Left lobe of liver (tissue), 2 donors: ENCODE data around the gene ESPNL. TPM values are rescaled to one million over a fixed set of nuclear protein-coding genes. Genes with fewer than 3 reads are reported as not detected.

Experiments
- ATAC-seq: fragments of 200-7000 bp; cut with Tn5 transposase; one replicate; pipeline ENCODE4 v1.9.1; 2020; ENCODE audit warnings: mild to moderate bottlenecking, moderate library complexity
- DNase-seq: peaks from one replicate; pipeline ENCODE4 v3.0.0-alpha.2; 2020; ENCODE audit warnings: low spot score
- total RNA-seq: library from RNA; stranded (reverse); gene quantifications from one replicate; pipeline ENCODE4 v1.2.1, GENCODE V29; 2021
- donor health status: DM: no; HTN: no; CAD: no; lungs with moderate emphysema.
- donor health status: DM: no; HTN: yes; CAD: no.

The ESPNL gene
- total RNA-seq, 1 donor from 2014 or later, result 1.7 TPM

- ATAC-seq (peak; percentile 87), DNase-seq (peak; percentile 51)
These were observed 30.3 kb upstream of the ESPNL start for GRCh38 chr2:238069877-238070276.

DNA sequence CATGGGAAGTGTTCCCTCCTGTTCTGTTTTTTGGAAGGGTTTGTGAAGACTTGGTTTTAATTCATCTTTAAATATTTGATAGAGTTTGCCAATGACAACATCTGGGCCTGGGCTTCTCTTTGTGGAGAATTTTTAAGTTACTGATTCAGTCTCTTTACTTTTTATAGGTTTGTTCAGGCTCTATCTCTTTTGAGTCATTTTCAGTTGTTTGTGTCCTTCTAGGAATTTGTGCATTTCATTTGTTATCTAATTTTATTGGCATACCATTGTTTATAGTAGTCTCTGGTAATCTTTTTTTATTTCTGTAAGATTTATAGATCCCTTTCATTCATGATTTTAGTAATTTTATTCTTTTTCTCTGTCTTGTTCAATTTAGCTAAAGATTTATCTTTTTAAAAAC, 24.7 kb upstream of the ESPNL start:
- ATAC-seq (no peak), DNase-seq (no peak)

- ATAC-seq (no peak), DNase-seq (peak; percentile 8)
These were observed 22.8 kb upstream of the ESPNL start for GRCh38 chr2:238077292-238077691.

DNA sequence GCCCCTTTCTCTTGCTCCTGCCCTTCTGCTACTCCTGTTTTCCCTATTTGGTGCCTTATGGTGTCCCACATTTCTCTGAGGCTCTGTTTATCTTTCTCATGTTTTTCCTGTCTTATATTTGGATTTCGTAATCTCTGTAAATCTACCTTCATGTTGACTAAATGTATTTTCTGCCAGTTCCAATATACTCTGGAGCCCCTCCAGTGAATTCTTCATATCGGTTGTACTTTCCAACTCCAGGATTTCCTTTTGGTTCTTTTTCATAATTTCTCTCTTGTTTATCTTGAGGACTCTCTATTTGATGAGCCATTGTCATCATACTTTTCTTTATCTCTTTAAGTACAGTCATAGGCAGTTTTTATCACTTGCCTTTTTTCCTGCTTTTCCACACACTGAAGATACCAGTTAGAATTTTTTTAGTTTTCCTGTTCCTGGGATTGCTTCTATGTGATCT, 20.2 kb upstream of the ESPNL start:
- ATAC-seq, result peak; percentile 83
- peak; percentile 29 for DNase-seq

DNA sequence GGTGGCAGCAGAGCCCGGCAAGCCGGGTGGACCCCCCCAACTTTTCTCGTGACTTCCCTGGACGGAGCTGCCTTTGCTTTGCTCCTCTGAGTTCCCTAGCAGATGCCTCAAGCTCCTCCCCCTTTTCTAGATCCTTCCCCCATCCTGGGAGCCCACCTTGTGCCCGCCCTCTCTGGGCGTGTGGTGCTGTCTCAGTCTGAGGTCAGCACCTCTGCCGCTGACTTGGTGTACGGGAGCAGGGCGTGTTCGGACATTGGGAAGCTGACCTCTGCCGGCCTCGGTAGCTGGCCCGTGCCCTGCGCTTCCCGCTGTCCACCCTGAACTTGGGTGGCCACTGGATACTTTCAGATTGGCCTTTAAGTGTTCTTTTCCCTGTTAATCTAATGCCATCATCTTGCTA, 19.6 kb upstream of the ESPNL start:
- DNase-seq, result peak; percentile 46
- peak; percentile 19 for ATAC-seq

DNA sequence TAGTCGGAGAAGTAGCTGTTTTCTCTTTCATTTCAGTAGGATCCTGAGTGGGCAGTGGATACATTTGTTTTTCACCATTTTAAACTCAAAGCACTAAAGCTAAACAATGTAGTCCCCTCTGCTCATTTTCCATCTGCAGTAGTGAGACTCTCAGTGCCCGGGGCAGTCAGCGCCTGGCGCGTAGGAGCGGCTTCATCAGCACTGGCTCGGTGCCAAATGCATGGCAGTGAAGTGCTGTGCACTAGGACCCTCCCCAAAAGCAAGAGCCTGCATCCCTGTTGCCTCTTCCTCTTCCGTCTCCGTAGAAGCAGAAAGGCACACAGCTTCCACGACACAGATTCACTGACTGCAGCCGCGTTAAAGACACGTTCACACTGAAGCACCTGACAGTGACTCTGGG, 19.0 kb upstream of the ESPNL start:
- ATAC-seq, result no peak
- peak; percentile 46 for DNase-seq

DNA sequence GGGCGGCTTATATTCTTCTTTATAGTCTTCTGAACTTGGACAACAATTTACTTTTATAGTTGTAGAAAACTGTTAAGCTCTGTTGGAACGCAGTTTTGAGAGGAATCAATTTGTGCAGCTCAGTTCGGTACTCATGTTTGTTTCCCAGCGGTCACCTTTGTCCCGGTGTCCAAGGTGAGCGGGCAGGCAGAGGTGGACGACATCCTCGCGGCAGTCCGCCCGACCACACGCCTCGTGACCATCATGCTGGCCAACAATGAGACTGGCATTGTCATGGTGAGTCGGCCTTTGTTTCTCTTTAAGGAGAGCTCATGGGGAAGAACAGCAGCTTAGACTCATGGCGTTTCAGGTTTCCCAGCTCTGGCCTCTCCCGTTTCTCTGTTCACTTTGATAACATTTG, 18.6 kb upstream of the ESPNL start:
- ATAC-seq (peak; percentile 47), DNase-seq (peak; percentile 63)

GRCh38 chr2:238082151-238082550, 18.0 kb upstream of the ESPNL start:
- ATAC-seq (no peak), DNase-seq (peak; percentile 40)

DNA sequence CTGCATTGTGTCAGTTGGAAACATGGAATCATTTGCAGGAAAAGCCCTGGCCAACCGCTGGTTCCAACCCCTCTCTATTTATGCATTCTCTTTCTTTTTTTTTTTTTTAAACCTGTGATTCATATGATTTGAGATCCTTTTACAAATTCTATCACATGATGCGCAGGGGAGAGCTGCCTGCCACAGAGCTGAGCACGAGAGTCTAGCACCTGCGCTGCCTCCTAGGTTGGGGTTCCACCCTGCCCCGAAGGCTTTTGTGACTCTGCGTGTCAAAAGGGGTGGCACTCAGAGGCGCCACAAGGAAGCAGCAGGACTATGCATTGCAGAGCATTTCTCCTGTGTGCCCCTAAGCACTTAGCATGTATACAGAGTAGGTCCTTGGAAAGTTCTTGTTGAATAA, 17.3 kb upstream of the ESPNL start:
- peak; percentile 12 for DNase-seq
- no peak for ATAC-seq

DNA sequence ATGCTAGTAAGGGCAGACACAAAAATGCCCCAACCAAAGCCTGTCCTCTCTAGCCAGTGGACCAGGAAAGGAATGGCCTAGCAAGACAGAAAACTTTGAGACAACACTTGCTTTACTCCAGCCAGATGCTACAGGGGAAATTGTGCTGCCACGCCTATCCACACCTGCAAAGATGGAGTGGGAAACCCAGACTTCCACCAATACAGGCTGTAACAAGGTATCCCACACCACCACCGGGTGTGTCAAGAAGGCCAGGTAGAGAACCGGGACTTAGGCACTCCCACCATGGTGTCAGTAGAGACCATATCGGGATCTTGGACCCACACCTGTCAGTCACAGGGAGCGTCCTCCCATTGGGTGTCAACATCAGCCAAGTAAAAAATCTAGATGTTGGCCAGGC, 16.2 kb upstream of the ESPNL start:
- DNase-seq (peak; percentile 29), ATAC-seq (no peak)

- DNase-seq, result no peak
- no peak for ATAC-seq
These were observed 15.4 kb upstream of the ESPNL start for GRCh38 chr2:238084761-238085160.

DNA sequence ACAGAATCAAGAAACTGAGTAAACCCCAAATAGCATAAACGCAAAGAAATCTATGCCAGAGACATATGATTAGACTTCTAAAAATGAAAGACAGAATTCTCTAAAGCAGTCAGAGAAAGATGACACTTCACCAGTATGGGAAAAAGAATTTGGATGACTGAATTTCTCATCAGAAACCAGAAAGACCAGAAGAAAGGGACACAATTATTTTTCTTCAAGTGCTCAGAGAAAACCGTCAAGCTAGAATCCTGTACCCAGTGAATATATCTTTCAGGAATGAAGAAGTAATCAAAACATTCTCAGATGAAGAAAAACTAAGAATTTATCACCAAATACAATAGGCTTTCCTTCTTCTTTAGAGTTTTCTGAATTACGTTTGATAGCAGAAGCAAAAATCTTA, 14.2 kb upstream of the ESPNL start:
- ATAC-seq (no peak), DNase-seq (no peak)

DNA sequence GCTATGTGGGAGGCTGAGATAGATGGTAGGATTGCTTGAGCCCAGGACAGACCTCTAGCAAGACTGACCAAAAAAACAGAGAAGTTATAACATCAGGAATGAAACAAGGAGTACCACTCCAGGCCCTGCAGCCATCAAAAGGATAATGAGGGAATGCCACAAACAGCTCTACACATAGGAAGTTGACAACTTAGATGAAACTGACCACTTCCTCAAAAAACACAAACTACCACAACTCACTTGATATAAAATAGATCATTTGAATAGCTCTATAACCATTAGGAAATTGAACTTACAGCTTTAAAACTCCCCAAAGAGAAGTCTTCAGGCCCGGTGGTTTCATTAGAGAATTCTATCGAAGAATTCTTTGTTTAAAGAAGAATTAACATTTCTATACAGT, 12.9 kb upstream of the ESPNL start:
- DNase-seq, result no peak
- no peak for ATAC-seq

- DNase-seq (no peak), ATAC-seq (no peak)
These were observed 9.3 kb upstream of the ESPNL start for GRCh38 chr2:238090887-238091286.

DNA sequence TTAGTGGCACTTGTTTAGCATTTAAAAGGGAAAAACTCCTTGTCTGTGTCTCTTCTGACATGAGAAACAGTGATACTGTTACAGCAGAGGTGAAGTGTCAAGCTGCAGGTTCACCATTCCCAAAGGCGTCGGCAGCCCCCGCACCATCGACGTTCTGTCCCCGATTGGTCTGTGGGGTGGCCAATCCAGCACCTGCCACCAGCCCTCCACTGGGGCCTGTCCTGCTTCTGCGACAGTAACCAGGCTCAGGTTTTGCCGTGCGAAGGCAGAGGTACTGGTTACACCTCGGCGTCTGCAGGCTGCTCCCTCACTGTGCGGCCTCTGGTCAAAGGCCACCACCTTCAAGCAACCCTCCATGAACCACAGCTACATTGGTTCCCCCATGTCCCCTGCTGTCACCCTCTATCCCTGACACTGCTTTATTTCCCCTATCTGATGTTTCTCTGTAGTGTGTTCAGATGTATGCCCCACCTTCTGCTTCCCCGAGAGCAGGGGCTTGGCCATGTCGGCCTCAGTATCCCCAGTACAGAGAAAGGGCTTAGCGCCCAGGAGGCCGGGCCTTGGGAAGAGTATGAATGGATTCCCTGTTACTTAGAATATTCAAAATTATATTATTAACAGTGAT, 8.6 kb upstream of the ESPNL start:
- DNase-seq (no peak), ATAC-seq (no peak)

- ATAC-seq, result no peak
- DNase-seq, result no peak
These were observed 7.6 kb upstream of the ESPNL start for GRCh38 chr2:238092486-238093035.

- ATAC-seq (no peak), DNase-seq (no peak)
These were observed 6.7 kb upstream of the ESPNL start for GRCh38 chr2:238093181-238094140.

DNA sequence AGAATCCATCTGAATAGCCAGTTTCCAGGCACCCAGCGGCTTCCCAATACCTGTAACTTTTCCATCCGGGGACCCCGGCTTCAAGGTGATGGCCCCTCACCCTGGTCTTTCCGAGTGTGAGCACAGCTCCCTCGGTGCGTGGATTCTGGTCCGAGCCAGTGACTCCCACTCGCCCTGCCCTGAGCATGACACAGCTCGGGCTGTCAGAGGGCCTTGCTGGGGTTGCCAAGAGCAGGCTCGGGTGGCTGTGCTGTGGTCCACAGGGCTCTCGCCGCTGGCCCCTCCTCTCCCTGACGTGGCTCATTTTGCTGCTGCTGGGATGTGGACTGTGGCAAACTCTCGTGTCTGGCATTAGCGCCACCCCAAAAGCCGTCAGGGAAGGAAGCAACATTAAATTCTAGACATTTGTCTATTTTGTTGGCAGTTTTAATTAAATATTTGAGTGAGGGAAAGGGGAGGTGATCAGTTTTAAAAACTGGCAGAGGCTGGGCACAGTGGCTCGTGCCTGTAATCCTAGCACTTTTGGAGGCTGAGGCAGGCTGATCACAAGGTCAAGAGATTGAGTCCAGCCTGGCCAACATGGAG, 5.6 kb upstream of the ESPNL start:
- DNase-seq (no peak), ATAC-seq (no peak)

DNA sequence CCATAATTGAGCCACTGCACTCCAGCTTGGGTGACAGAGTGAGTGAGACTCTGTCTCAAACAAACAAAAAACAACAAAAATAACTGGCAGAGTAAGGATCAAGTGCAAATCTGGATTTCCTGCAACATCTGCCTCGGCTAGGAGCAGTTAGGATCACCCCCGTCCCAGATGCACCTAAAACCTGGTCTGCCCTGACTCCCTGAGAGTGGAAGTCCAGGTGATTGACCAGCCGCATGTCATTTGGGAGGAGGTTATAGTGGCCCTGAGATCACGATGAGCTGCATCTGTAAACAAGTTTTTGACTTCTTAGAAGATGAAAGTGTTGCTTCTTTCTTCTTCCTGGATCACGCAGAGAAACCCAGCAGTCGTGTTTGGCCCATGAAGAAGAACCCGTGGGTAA, 5.0 kb upstream of the ESPNL start:
- ATAC-seq, result no peak
- no peak for DNase-seq

- DNase-seq, result no peak
- no peak for ATAC-seq
These were observed 3.7 kb upstream of the ESPNL start for GRCh38 chr2:238096311-238097011.
